Measurements from ENCODE around the gene SPRED3.
"Not testable (repeated sequence)": the region's sequence is repeated elsewhere in the genome, so short reads cannot be mapped to it uniquely, and the experiment has no call there.

Gene SPRED3

GRCh38 chr19:38388349-38389100, at the start of gene SPRED3:
Gene SPRED3 (plus strand): TSS chr19:38388697. CDS start chr19:38390303, 1,606 bp downstream.
- no peak for DNase-seq (ENCODE audit: low read depth)

- not testable (repeated sequence) for DNase-seq (ENCODE audit: low read depth)
Measured at GRCh38 chr19:38339011-38339410, 49.5 kb upstream of the SPRED3 start.

GRCh38 chr19:38340927-38341326, 47.6 kb upstream of the SPRED3 start:
- DNase-seq (ENCODE audit: low read depth), result no peak

GRCh38 chr19:38346837-38347236, 41.7 kb upstream of the SPRED3 start:
- no peak for DNase-seq (ENCODE audit: low read depth)

GRCh38 chr19:38350883-38351282, 37.6 kb upstream of the SPRED3 start:
- no peak for DNase-seq (ENCODE audit: low read depth)

- DNase-seq (ENCODE audit: low read depth), result no peak
Measured at GRCh38 chr19:38351865-38352395, 36.6 kb upstream of the SPRED3 start.

GRCh38 chr19:38352611-38353010, 35.9 kb upstream of the SPRED3 start:
- no peak for DNase-seq (ENCODE audit: low read depth)

- DNase-seq (ENCODE audit: low read depth), result no peak
Measured at GRCh38 chr19:38355728-38356725, 32.5 kb upstream of the SPRED3 start.

- no peak for DNase-seq (ENCODE audit: low read depth)
Measured at GRCh38 chr19:38358071-38358470, 30.4 kb upstream of the SPRED3 start.

- DNase-seq (ENCODE audit: low read depth), result no peak
Measured at GRCh38 chr19:38359242-38360021, 29.1 kb upstream of the SPRED3 start.

GRCh38 chr19:38360351-38360750, 28.1 kb upstream of the SPRED3 start:
- DNase-seq (ENCODE audit: low read depth), result no peak

GRCh38 chr19:38360839-38361631, 27.5 kb upstream of the SPRED3 start:
- no peak for DNase-seq (ENCODE audit: low read depth)

GRCh38 chr19:38361633-38362075, 26.8 kb upstream of the SPRED3 start:
- DNase-seq (ENCODE audit: low read depth), result peak; percentile 11

GRCh38 chr19:38362076-38362945, 26.2 kb upstream of the SPRED3 start:
- peak; percentile 3 for DNase-seq (ENCODE audit: low read depth)

- DNase-seq (ENCODE audit: low read depth), result not testable (repeated sequence)
Measured at GRCh38 chr19:38362946-38363688, 25.4 kb upstream of the SPRED3 start.

- DNase-seq (ENCODE audit: low read depth), result no peak
Measured at GRCh38 chr19:38367041-38367440, 21.5 kb upstream of the SPRED3 start.

GRCh38 chr19:38369584-38369983, 18.9 kb upstream of the SPRED3 start:
- no peak for DNase-seq (ENCODE audit: low read depth)

GRCh38 chr19:38370299-38370698, 18.2 kb upstream of the SPRED3 start:
- no peak for DNase-seq (ENCODE audit: low read depth)

GRCh38 chr19:38371081-38371480, 17.4 kb upstream of the SPRED3 start:
- DNase-seq (ENCODE audit: low read depth), result no peak
